NOMO-1 treated with dmso at 0.1 percent for 144 hours (cell line): ENCODE measurements around the gene CDK5RAP1.
A peak's percentile ranks its signal among the peaks of the same experiment; 100 is the strongest.
"Not testable (repeated sequence)": the region's sequence is repeated elsewhere in the genome, so short reads cannot be mapped to it uniquely, and the experiment has no call there.

Source experiments
- DNase-seq: peaks from one replicate; lab custom pipeline; 2025; ENCODE audit not compliant: unreplicated experiment; lab: John Stamatoyannopoulos, UW

Gene CDK5RAP1

GRCh38 chr20:33401184-33401920 is at the start of gene CDK5RAP1:
Gene CDK5RAP1 (minus strand): TSS chr20:33401519. CDS start chr20:33397064, 4,455 bp downstream.
- DNase-seq, result peak; percentile 80

- DNase-seq, result no peak
Measured at GRCh38 chr20:33450867-33451266, 49.5 kb upstream of the CDK5RAP1 start.

- DNase-seq, result no peak
Measured at GRCh38 chr20:33445881-33446625, 44.7 kb upstream of the CDK5RAP1 start.

- DNase-seq, result no peak
Measured at GRCh38 chr20:33444797-33445560, 43.7 kb upstream of the CDK5RAP1 start.

GRCh38 chr20:33443512-33444239 is 42.4 kb upstream of the CDK5RAP1 start, which contains the start of gene SNTA1:
Gene SNTA1 (minus strand): TSS chr20:33443763. CDS start chr20:33443620, 143 bp downstream.
- DNase-seq, result peak; percentile 58

- DNase-seq, result no peak
Measured at GRCh38 chr20:33443006-33443511, 41.7 kb upstream of the CDK5RAP1 start.

GRCh38 chr20:33442136-33443005 is 41.1 kb upstream of the CDK5RAP1 start:
- no peak for DNase-seq

- DNase-seq, result no peak
Measured at GRCh38 chr20:33441142-33441955, 40.0 kb upstream of the CDK5RAP1 start.

- not testable (repeated sequence) for DNase-seq
Measured at GRCh38 chr20:33440562-33440961, 39.2 kb upstream of the CDK5RAP1 start.

GRCh38 chr20:33438481-33438880 is 37.2 kb upstream of the CDK5RAP1 start:
- no peak for DNase-seq

- DNase-seq, result no peak
Measured at GRCh38 chr20:33437141-33437911, 36.0 kb upstream of the CDK5RAP1 start.

- DNase-seq, result no peak
Measured at GRCh38 chr20:33434434-33434833, 33.1 kb upstream of the CDK5RAP1 start.

- no peak for DNase-seq
Measured at GRCh38 chr20:33433465-33434234, 32.3 kb upstream of the CDK5RAP1 start.

- DNase-seq, result no peak
Measured at GRCh38 chr20:33431797-33432381, 30.6 kb upstream of the CDK5RAP1 start.

GRCh38 chr20:33423875-33424274 is 22.6 kb upstream of the CDK5RAP1 start:
- not testable (repeated sequence) for DNase-seq

- no peak for DNase-seq
Measured at GRCh38 chr20:33423141-33423834, 22.0 kb upstream of the CDK5RAP1 start.
